ENCODE data around the gene CLMP. TPM values are rescaled to one million over a fixed set of nuclear protein-coding genes. Genes with fewer than 3 reads are reported as not detected.

CLMP gene
- total and polyA plus RNA-seq, 9 of the 15 experiments (the other 6 are each of a cell fraction or from before 2014, with no cell fraction given): 0.02 to 0.15 (median 0.03) TPM; not detected in 6

DNA sequence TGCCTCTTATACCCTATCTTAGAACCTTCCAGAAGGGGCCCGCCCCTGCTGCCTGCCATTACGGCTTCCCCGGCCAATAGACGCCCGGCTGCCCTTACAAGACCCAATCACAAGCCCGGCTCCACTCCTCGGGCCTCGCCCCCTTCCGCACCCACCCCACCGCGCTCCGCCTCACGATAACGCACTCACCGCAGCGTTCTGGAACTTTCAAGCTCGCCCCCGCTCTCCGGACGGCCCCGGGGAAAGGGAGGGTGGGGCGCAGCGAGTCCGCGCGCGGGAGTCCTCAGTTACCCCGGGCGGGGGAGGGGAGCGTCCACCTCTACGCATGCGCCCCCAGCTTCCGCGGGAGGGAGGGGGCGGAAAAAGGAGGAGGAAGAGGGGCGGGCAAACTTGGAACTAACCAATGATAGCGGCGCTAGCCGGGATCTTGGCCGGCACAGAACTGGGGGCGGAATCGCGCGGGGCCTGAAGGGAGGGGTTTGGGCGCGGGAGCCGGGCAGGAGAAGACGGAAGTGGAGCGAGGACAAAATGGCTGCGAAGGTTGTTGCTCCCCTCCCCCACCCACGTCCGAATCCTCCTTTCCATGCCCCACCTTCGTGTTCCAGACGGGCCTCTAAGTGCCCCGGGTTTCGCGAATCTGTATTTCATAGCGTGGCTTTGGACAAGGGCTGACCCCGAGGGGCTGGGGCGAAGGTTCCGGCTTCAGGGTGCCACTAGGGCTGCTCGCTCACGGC, 132.7 kb downstream of the CLMP start (continued):
- TF ChIP-seq ZNF740 (CRISPR knock-in tag; IDR thresholded peaks at IDR 0.05) (no peak), ZNF740 (tag; IDR thresholded peaks at IDR 0.05) (peak in 1 of 2 experiments; percentile 47; a peak in 1 of 4 replicates), BRD4 (IDR thresholded peaks at IDR 0.05) (peak; percentile 100), ZNF766 (CRISPR knock-in tag; conservative IDR thresholded peaks at IDR 0.05) (no peak), ZNF79 (CRISPR knock-in tag; IDR thresholded peaks at IDR 0.05; ENCODE audit: low read depth) (no peak), MAX (CRISPR knock-in tag; IDR thresholded peaks at IDR 0.05) (peak; percentile 30; the same call in 1 of the 2 replicates), TAL1 (IDR thresholded peaks at IDR 0.05) (0 out of 2 replicates have a peak, but pooled peaks have one; percentile 4), E2F8 (IDR thresholded peaks at IDR 0.05; ENCODE audit: low read depth, partially characterized antibody) (peak; percentile 71), POLR3A (IDR thresholded peaks at IDR 0.05; ENCODE audit: borderline replicate concordance, extremely low read depth, insufficient read depth, insufficient read length) (no peak), POLR2H (tag; IDR thresholded peaks at IDR 0.05; ENCODE audit: low read depth) (peak; percentile 61; the same call in 1 of the 2 replicates), ZNF133 (CRISPR knock-in tag; IDR thresholded peaks at IDR 0.05) (no peak), ZNF165 (CRISPR knock-in tag; IDR thresholded peaks at IDR 0.05; ENCODE audit: borderline replicate concordance) (no peak), RBM39 (optimal IDR thresholded peaks at IDR 0.05; ENCODE audit: low read depth, low read length) (peak; percentile 14), PATZ1 (CRISPR knock-in tag; IDR thresholded peaks at IDR 0.05; ENCODE audit: borderline replicate concordance) (no peak), ETS1 (conservative IDR thresholded peaks at IDR 0.05; ENCODE audit: control insufficient read depth, low read depth, low read length) (peak; percentile 66; the same call in 1 of the 2 replicates), SAFB (IDR thresholded peaks at IDR 0.05; ENCODE audit: borderline replicate concordance, low read depth, low read length) (no peak), NCOR1 (IDR thresholded peaks at IDR 0.05) (peak; percentile 5; the same call in 1 of the 2 replicates), HDAC2 (IDR thresholded peaks at IDR 0.05) (no peak), ZNF224 (CRISPR knock-in tag; IDR thresholded peaks at IDR 0.05) (no peak), DPF2 (IDR thresholded peaks at IDR 0.05) (peak; percentile 33; the same call in 1 of the 2 replicates), KLF13 (tag; IDR thresholded peaks at IDR 0.05; ENCODE audit: borderline replicate concordance, low read depth) (no peak)

Measured in K562 (cell line).